Keratinocyte (primary cell): ENCODE results near the gene RBBP5. TPM values are rescaled to one million over a fixed set of nuclear protein-coding genes. Genes with fewer than 3 reads are reported as not detected.

ENCODE experiments used
- DNase-seq: peaks from one replicate; pipeline ENCODE4 v3.0.0-alpha.2; 2011; ENCODE audit warnings: low read depth, missing footprints, low spot score
- FAIRE-seq: peaks from 2 replicates; lab custom pipeline; 2011; peaks lifted over from hg19 to GRCh38; lab: Jason Lieb, UNC
- H2AFZ ChIP-seq: 2 replicates; pipeline ENCODE4 v1.6.0; 2012; ENCODE audit warnings: low read length, control low read depth, inconsistent platforms; ENCODE audit not compliant: control insufficient read depth
- H3K27ac ChIP-seq: 2 replicates; pipeline ENCODE4 v1.5.1; 2011; ENCODE audit warnings: low read length; ENCODE audit not compliant: control insufficient read depth, insufficient read depth
- H3K27me3 ChIP-seq: 3 replicates; pipeline ENCODE4 v1.6.0; 2011; ENCODE audit warnings: low read length; ENCODE audit not compliant: control insufficient read depth, insufficient read depth; ENCODE audit errors: extremely low read depth
- H3K36me3 ChIP-seq, 2 experiments: 2 replicates in 1 of 2; 3 replicates in 1 of 2; pipeline ENCODE4 v1.5.1; 2011; ENCODE audit warnings: low read length in 2 of 2, mild to moderate bottlenecking in 1 of 2; ENCODE audit not compliant: control insufficient read depth in 2 of 2, insufficient read depth in 2 of 2; ENCODE audit errors: extremely low read depth in 1 of 2
- H3K4me1 ChIP-seq: 3 replicates; pipeline ENCODE4 v1.5.1; 2011; ENCODE audit warnings: low read length; ENCODE audit not compliant: control insufficient read depth, insufficient read depth; ENCODE audit errors: extremely low read depth
- H3K4me2 ChIP-seq: 3 replicates; pipeline ENCODE4 v1.6.0; 2011; ENCODE audit warnings: low read depth, low read length; ENCODE audit not compliant: control insufficient read depth, insufficient read depth; ENCODE audit errors: extremely low read depth
- H3K4me3 ChIP-seq, 3 experiments: fragments of 200-600 bp in 1 of 3; sonication (generic) in 1 of 3; 2 replicates in 2 of 3; 3 replicates in 1 of 3; pipeline ENCODE4 v1.5.1; 2011 to 2016; ENCODE audit warnings: low read length in 3 of 3, mild to moderate bottlenecking in 3 of 3, control low read depth in 2 of 3, inconsistent platforms in 1 of 3, low read depth in 1 of 3, mixed read lengths in 1 of 3, mixed run types in 1 of 3, moderate library complexity in 1 of 3; ENCODE audit not compliant: control insufficient read depth in 2 of 3, insufficient read depth in 2 of 3; ENCODE audit errors: extremely low read depth in 1 of 3
- H3K79me2 ChIP-seq: 2 replicates; pipeline ENCODE4 v1.6.0; 2012; ENCODE audit warnings: low read length; ENCODE audit not compliant: control insufficient read depth, insufficient read depth
- H3K9ac ChIP-seq: 3 replicates; pipeline ENCODE4 v1.6.0; 2011; ENCODE audit warnings: low read length; ENCODE audit not compliant: control insufficient read depth, insufficient read depth; ENCODE audit errors: extremely low read depth
- H3K9me1 ChIP-seq: 3 replicates; pipeline ENCODE4 v1.6.0; 2011; ENCODE audit warnings: low read length; ENCODE audit not compliant: control insufficient read depth, insufficient read depth; ENCODE audit errors: extremely low read depth
- H3K9me3 ChIP-seq: 2 replicates; pipeline ENCODE4 v1.5.1; 2012; ENCODE audit warnings: low read depth, low read length; ENCODE audit not compliant: control insufficient read depth
- H4K20me1 ChIP-seq: 3 replicates; pipeline ENCODE4 v1.6.0; 2011; ENCODE audit warnings: low read length; ENCODE audit not compliant: control insufficient read depth, insufficient read depth; ENCODE audit errors: extremely low read depth
- CTCF ChIP-seq, 3 experiments: IDR thresholded peaks in 1 of 3; conservative IDR thresholded peaks in 1 of 3; optimal IDR thresholded peaks in 1 of 3; 2 replicates in 2 of 3; 3 replicates in 1 of 3; pipeline versions ENCODE3 to v1.5.1; 2011; ENCODE audit warnings: low read length in 3 of 3, mild to moderate bottlenecking in 3 of 3, moderate library complexity in 2 of 3, control low read depth in 1 of 3, inconsistent platforms in 1 of 3; ENCODE audit not compliant: insufficient read depth in 2 of 3; ENCODE audit errors: extremely low read depth in 1 of 3
- EZH2 ChIP-seq: IDR thresholded peaks from one replicate; pipeline ENCODE4 v1.6.1; 2012; ENCODE audit warnings: inconsistent platforms, mild to moderate bottlenecking, low read length, moderate library complexity
- dilution Hi-C: fragments of 300-500 bp; cut with MboI; formaldehyde crosslinking; loops from one replicate; pipeline ENCODE4 v1.7.0; 2020; ENCODE audit warnings: low sequenced_read_pairs; ENCODE audit not compliant: extremely low pct_ligation_motif_present
- polyA plus RNA-seq, 5 experiments: library from polyadenylated mRNA; depleted of rRNA in 3 of 5; stranded (reverse) in 3 of 5; stranded (forward) in 1 of 5; unstranded in 1 of 5; fragments of >200 nt; gene quantifications; 1 replicate in 1 of 5; 2 replicates in 3 of 5; 3 replicates in 1 of 5; pipeline versions ENCODE4 v1.2.1 to v1.2.3, GENCODE V29; 2011 to 2012; ENCODE audit warnings: missing spikeins in 2 of 5, low read depth in 1 of 5, low replicate concordance in 1 of 5

The RBBP5 gene
- polyA plus RNA-seq, 1 donor (not counting 4 experiments of a cell fraction or from before 2014, with no cell fraction given), result 12.3 TPM

- H3K79me2 ChIP-seq, result no peaks in the 10 kb centered on the region
- dilution Hi-C loops, result no loop called here
- no peaks in the 10 kb centered on the region for H4K20me1 ChIP-seq
- no peak overlapping the region for H3K9ac ChIP-seq
- H2AFZ ChIP-seq, result no peak overlapping the region
- no peak overlapping the region for H3K27ac ChIP-seq
- peaks cover 3% of the 10 kb centered on the region for H3K4me1 ChIP-seq
- peaks cover 2 to 7% of the 10 kb centered on the region in 2 experiments for H3K36me3 ChIP-seq
- no peaks in the 10 kb centered on the region for H3K9me1 ChIP-seq
- no peaks in the 10 kb centered on the region for H3K9me3 ChIP-seq
- H3K4me3 ChIP-seq, result no peak overlapping the region
- no peaks in the 10 kb centered on the region for H3K27me3 ChIP-seq
- FAIRE-seq (no peak), DNase-seq (no peak)
- no peak for TF ChIP-seq EZH2
- TF ChIP-seq CTCF (optimal IDR thresholded peaks at IDR 0.05 in 1 of 3, IDR thresholded peaks at IDR 0.05 in 1 of 3, conservative IDR thresholded peaks at IDR 0.05 in 1 of 3; ENCODE audit: extremely low read depth in 1 of 3, insufficient read depth in 2 of 3, low read length in 3 of 3), result no peak
- H3K4me2 ChIP-seq, result no peak overlapping the region
These were observed 25.5 kb upstream of the RBBP5 start for GRCh38 chr1:205147191-205147835.

- no peaks in the 10 kb centered on the region for H3K79me2 ChIP-seq
- no peak overlapping the region for H3K27ac ChIP-seq
- H3K9me1 ChIP-seq, result no peaks in the 10 kb centered on the region
- H3K4me3 ChIP-seq, result no peak overlapping the region
- no peak overlapping the region for H2AFZ ChIP-seq
- no peaks in the 10 kb centered on the region for H4K20me1 ChIP-seq
- no peak for DNase-seq
- no peaks in the 10 kb centered on the region for H3K9me3 ChIP-seq
- dilution Hi-C loops, result no loop called here
- peaks cover 6% of the 10 kb centered on the region for H3K4me1 ChIP-seq
- FAIRE-seq, result no peak
- H3K36me3 ChIP-seq, result peaks cover 0 to 3% of the 10 kb centered on the region in 2 experiments
- TF ChIP-seq EZH2, result no peak
- no peak for TF ChIP-seq CTCF (optimal IDR thresholded peaks at IDR 0.05 in 1 of 3, IDR thresholded peaks at IDR 0.05 in 1 of 3, conservative IDR thresholded peaks at IDR 0.05 in 1 of 3; ENCODE audit: extremely low read depth in 1 of 3, insufficient read depth in 2 of 3, low read length in 3 of 3)
- H3K9ac ChIP-seq, result no peak overlapping the region
- no peaks in the 10 kb centered on the region for H3K27me3 ChIP-seq
- H3K4me2 ChIP-seq, result no peak overlapping the region
These were observed 23.0 kb upstream of the RBBP5 start for GRCh38 chr1:205144751-205145150.
